Activated T-cell treated with anti-CD3 and anti-CD28 coated beads, Interleukin-2, amount 50 U/mL, for 48 hours (primary cell): ENCODE measurements around the gene FAM151B.

ENCODE experiments used
- DNase-seq, 2 experiments: peaks; one replicate each; pipeline ENCODE4 v3.0.0-alpha.2; 2020

Gene FAM151B

GRCh38 chr5:80591352-80591751 is 103.5 kb downstream of the FAM151B start:
- DNase-seq = no peak

GRCh38 chr5:80592105-80592504 is 104.2 kb downstream of the FAM151B start:
- DNase-seq = no peak
